H1 (cell line): Measurements from ENCODE around the gene TUBA1A.

Source experiments
- BCL11A ChIP-seq, 2 experiments: IDR thresholded peaks; one replicate each; pipeline ENCODE4 v1.6.1; 2011; ENCODE audit warnings: low read depth in 2 of 2, low read length in 2 of 2, mild to moderate bottlenecking in 2 of 2
- BRCA1 ChIP-seq: IDR thresholded peaks from 2 replicates; pipeline ENCODE4 v1.6.1; 2012; ENCODE audit warnings: low read depth, low read length, improper control_type of control experiment
- CEBPB ChIP-seq: IDR thresholded peaks from 2 replicates; pipeline ENCODE4 v1.6.1; 2012; ENCODE audit warnings: low read depth, low read length
- CHD2 ChIP-seq: IDR thresholded peaks from 2 replicates; pipeline ENCODE4 v1.6.1; 2012; ENCODE audit warnings: low read length, improper control_type of control experiment
- CTCF ChIP-seq, 3 experiments: IDR thresholded peaks; 1 replicate in 2 of 3; 2 replicates in 1 of 3; pipeline versions ENCODE4 v1.5.1 to v1.6.1; 2011; ENCODE audit warnings: low read length in 3 of 3, mild to moderate bottlenecking in 3 of 3, inconsistent platforms in 2 of 3, low read depth in 1 of 3, moderate library complexity in 1 of 3; ENCODE audit not compliant: insufficient read depth in 1 of 3; ENCODE audit errors: control extremely low read depth in 1 of 3
- EZH2 ChIP-seq: fragments of 200-600 bp; sonication (generic); IDR thresholded peaks from 2 replicates; pipeline ENCODE4 v1.7.1; 2012; ENCODE audit warnings: low read depth, mild to moderate bottlenecking, moderate library complexity, low read length, inconsistent platforms; ENCODE audit not compliant: severe bottlenecking
- MAFK ChIP-seq: IDR thresholded peaks from 2 replicates; pipeline ENCODE4 v1.6.1; 2012; ENCODE audit warnings: low read depth, mild to moderate bottlenecking, improper control_type of control experiment, low read length
- MAX ChIP-seq: IDR thresholded peaks from 2 replicates; pipeline ENCODE4 v1.6.1; 2012; ENCODE audit warnings: inconsistent platforms
- POLR2A ChIP-seq, 2 experiments: IDR thresholded peaks; 1 replicate in 1 of 2; 2 replicates in 1 of 2; pipeline ENCODE4 v1.6.1; 2011; ENCODE audit warnings: low read depth in 2 of 2, low read length in 2 of 2, mild to moderate bottlenecking in 2 of 2; ENCODE audit errors: control extremely low read depth in 1 of 2
- SIRT6 ChIP-seq: IDR thresholded peaks from one replicate; pipeline ENCODE4 v1.7.1; 2012; ENCODE audit warnings: low read length, inconsistent platforms

DNA sequence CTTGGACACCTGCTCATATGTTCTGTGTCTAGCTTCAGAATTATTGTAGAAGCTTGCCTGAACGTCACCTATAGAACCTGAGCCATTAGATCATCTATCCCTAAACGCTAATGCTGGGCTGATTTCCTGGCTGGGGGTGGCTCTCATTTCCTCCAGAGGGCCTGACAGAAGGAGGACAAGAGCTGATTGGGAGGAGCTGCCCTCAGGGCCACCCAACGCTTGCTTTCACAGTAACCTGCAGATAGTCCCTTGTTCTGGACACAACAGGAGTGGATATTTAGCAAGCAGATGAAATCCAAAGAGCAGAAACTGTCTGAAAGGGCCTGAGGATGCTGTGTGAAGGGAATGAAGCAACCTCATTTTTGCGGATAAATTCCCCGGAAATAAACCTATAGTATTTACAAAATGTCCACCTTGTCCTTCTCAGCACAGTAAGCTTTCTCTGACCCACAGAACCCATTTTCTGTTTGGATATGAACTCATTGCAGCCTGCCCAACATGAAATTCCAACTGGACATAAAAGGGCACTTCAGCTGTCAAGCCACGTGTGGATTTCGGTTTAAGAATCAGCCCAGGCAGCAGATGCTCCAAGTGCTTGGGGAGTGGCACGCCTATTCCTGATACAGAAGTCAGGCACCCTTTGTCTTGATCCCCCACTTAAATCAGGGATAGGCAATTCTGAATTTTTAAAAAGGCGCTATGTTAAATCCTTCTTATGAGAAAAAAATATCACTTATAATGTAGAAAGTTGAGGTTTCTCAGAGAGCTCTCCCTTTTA, 43.2 kb upstream of the TUBA1A start:
- TF ChIP-seq BCL11A (IDR thresholded peaks at IDR 0.05; ENCODE audit: low read depth in 2 of 2, low read length in 2 of 2) = no peak
- no peak for TF ChIP-seq SIRT6
- TF ChIP-seq POLR2A (IDR thresholded peaks at IDR 0.05; ENCODE audit: control extremely low read depth in 1 of 2, low read depth in 2 of 2, low read length in 2 of 2) = no peak
- no peak for TF ChIP-seq CTCF (IDR thresholded peaks at IDR 0.05; ENCODE audit: control extremely low read depth in 1 of 3, insufficient read depth in 1 of 3, low read depth in 1 of 3, low read length in 3 of 3)
- no peak for TF ChIP-seq EZH2
- no peak for TF ChIP-seq MAFK
- TF ChIP-seq CHD2 = no peak
- no peak for TF ChIP-seq BRCA1
- TF ChIP-seq CEBPB = no peak
- TF ChIP-seq MAX = no peak
